Lung microvascular endothelial cell (primary cell): Measurements from ENCODE around the gene WDR46. TPM values are rescaled to one million over a fixed set of nuclear protein-coding genes. Genes with fewer than 3 reads are reported as not detected.

Source experiments
- DNase-seq, 2 donors: peaks; one replicate each; pipeline versions ENCODE4 v3.0.0 to v3.0.0-alpha.2; 2010; ENCODE audit warnings: low read depth in 2 of 2
- total RNA-seq: library from RNA; depleted of rRNA; stranded (reverse); fragments of >200 nt; gene quantifications from 2 replicates; pipeline ENCODE4 v1.2.1, GENCODE V29; 2014

The WDR46 gene
- 55.4 and 58.5 TPM in 2 replicates for total RNA-seq

- DNase-seq: peak; percentile 88 to 91
These were observed at the start of gene WDR46, which contains the start of gene PFDN6 for GRCh38 chr6:33288921-33289783. Gene WDR46 (minus strand): TSS chr6:33289239. CDS start chr6:33289170, 69 bp downstream. Gene PFDN6 (plus strand): TSS chr6:33289601. CDS start chr6:33289857, 256 bp downstream.

GRCh38 chr6:33336495-33336894 lies 47.5 kb upstream of the WDR46 start:
- DNase-seq: no peak

GRCh38 chr6:33335916-33336315 lies 46.9 kb upstream of the WDR46 start:
- DNase-seq: no peak

- no peak for DNase-seq
These were observed 44.6 kb upstream of the WDR46 start for GRCh38 chr6:33333666-33334065.

GRCh38 chr6:33330736-33331135 lies 41.7 kb upstream of the WDR46 start:
- DNase-seq: no peak

- peak in 1 of 2 donors; percentile 32 for DNase-seq
These were observed 40.0 kb upstream of the WDR46 start for GRCh38 chr6:33329058-33329457.

GRCh38 chr6:33324125-33324524 lies 35.1 kb upstream of the WDR46 start:
- no peak for DNase-seq

GRCh38 chr6:33323623-33323948 lies 34.5 kb upstream of the WDR46 start:
- no peak for DNase-seq

- no peak for DNase-seq
These were observed 32.2 kb upstream of the WDR46 start for GRCh38 chr6:33321227-33321626.

- peak in 1 of 2 donors; percentile 91 for DNase-seq
These were observed 31.5 kb upstream of the WDR46 start for GRCh38 chr6:33320315-33321181.

- DNase-seq: no peak
These were observed 30.9 kb upstream of the WDR46 start for GRCh38 chr6:33319939-33320314.

GRCh38 chr6:33318426-33319073 lies 29.5 kb upstream of the WDR46 start:
- DNase-seq: no peak

GRCh38 chr6:33317669-33318425 lies 28.8 kb upstream of the WDR46 start, which contains the start of gene ZBTB22:
Gene ZBTB22 (minus strand): TSS chr6:33317744. CDS start chr6:33316916, 828 bp downstream.
- peak; percentile 97 to 99 for DNase-seq

GRCh38 chr6:33317419-33317668 lies 28.3 kb upstream of the WDR46 start:
- DNase-seq: no peak

GRCh38 chr6:33316603-33317418 lies 27.8 kb upstream of the WDR46 start:
- no peak for DNase-seq

GRCh38 chr6:33315793-33316602 lies 27.0 kb upstream of the WDR46 start:
- no peak for DNase-seq

GRCh38 chr6:33314943-33315792 lies 26.1 kb upstream of the WDR46 start:
- DNase-seq: peak in 1 of 2 donors; percentile 28

- peak; percentile 80 to 93 for DNase-seq
These were observed 25.5 kb upstream of the WDR46 start for GRCh38 chr6:33314515-33314942.
